GM13977 (cell line): ENCODE data around the gene TFB1M.
A peak's percentile ranks its signal among the peaks of the same experiment; 100 is the strongest.
"Not testable (repeated sequence)": the region's sequence is repeated elsewhere in the genome, so short reads cannot be mapped to it uniquely, and the experiment has no call there.

Experiments used
- DNase-seq: peaks from one replicate; pipeline ENCODE4 v3.0.0; 2012; ENCODE audit warnings: low spot score
- in situ Hi-C: fragments of 300-500 bp; cut with MboI; formaldehyde crosslinking; loops from one replicate; pipeline ENCODE4 v1.12.0; 2022; ENCODE audit warnings: low sequenced_read_pairs, low pct_unique_long_range_greater_than_20kb, mixed read lengths, inconsistent platforms; ENCODE audit not compliant: unreplicated experiment
- TF ChIP-seq, protein P1 (sequence below): IDR thresholded peaks from 2 replicates; pipeline ENCODE4 v1.5.1; 2012; ENCODE audit warnings: mild to moderate bottlenecking, control low read depth; ENCODE audit not compliant: insufficient read depth; ENCODE audit errors: extremely low read depth, missing control alignments

The TFB1M gene

DNA sequence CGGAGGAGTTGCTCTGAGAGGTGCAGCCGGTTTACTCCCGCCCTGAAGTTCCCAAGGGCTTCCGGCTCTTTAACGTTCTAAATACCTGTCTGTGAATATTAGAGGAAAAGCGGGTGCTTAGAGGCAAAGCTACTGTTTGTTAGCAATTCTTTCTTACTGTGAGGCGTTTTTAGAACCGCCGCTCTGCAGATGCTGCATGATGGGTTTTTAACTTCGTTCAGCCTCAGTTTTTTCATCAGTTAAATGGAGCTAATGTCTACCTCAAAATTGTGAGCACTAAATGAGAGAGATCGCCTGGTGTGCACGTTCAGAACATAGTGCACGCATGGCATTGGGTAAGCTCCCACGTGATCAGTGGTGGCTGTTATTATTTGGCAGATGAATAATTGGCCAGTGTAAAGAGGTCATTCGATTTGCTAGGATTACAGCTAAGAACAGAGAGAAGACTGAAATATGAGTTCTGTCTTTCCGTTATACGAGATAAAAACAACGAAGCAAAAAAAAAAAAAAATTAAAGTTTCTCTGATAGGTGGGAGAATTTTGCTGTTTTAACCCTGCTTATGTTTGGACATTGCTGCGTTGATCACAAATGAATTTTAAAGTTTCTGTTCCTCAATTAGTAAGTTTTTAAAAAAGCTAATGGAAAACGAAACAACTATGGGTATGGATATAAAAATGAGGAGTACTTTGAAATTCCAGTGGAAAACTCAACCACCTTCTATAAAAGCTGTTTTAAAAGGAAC, 660 bp upstream of the TFB1M start:
- DNase-seq: peak; percentile 38
- in situ Hi-C loops: no loop called here

DNA sequence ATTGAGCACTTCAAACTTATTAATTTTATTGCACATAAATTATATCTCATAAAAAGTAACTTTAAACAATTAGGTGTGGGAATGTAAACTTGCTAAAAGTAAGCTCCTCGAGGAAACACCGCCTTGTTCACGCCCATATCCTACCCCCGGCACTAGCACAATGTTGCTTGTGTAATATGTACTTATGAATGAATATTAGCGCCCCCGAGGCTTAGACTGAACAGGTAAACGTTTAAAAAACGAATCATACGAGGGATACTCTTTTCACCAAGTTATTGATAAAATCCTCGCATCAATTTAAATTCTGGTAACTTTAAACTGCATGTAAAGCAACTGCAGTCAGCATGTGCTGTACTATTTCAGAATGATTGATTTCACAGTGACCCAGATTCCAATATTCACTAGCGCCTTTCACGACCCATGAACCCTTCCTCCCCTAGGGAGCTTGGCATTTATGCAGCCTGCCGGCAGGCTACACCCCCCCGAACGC, 637 bp downstream of the TFB1M start:
- TF ChIP-seq, protein P1, sequence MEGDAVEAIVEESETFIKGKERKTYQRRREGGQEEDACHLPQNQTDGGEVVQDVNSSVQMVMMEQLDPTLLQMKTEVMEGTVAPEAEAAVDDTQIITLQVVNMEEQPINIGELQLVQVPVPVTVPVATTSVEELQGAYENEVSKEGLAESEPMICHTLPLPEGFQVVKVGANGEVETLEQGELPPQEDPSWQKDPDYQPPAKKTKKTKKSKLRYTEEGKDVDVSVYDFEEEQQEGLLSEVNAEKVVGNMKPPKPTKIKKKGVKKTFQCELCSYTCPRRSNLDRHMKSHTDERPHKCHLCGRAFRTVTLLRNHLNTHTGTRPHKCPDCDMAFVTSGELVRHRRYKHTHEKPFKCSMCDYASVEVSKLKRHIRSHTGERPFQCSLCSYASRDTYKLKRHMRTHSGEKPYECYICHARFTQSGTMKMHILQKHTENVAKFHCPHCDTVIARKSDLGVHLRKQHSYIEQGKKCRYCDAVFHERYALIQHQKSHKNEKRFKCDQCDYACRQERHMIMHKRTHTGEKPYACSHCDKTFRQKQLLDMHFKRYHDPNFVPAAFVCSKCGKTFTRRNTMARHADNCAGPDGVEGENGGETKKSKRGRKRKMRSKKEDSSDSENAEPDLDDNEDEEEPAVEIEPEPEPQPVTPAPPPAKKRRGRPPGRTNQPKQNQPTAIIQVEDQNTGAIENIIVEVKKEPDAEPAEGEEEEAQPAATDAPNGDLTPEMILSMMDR: no peak
- no peak for DNase-seq
- in situ Hi-C loops: no loop called here

More for the DNA sequence above, 660 bp upstream of the TFB1M start:
- TF ChIP-seq, protein P1: no peak

DNA sequence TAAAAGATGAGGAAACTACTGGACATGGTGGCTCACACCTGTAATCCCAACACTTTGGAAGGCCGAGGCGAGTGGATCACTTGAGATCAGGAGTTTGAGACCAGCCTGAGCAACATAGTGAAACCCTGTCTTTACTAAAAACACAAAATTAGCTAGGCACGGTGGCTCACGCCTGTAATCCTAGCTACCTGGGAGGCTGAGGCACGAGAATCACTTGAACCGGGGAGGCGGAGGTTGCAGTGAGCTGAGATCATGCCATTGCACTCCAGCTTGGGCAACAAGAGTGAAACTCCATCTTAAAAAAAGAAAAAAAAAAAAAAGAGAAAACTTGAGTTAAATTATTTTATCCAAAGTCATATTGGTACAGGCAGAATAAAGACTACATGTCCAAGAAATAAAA, 1.3 kb downstream of the TFB1M start:
- in situ Hi-C loops, DNase-seq: not testable (repeated sequence)

GRCh38 chr6:155311583-155311982, 2.7 kb downstream of the TFB1M start:
- DNase-seq: no peak
- in situ Hi-C loops: no loop called here
- TF ChIP-seq, protein P1: no peak

DNA sequence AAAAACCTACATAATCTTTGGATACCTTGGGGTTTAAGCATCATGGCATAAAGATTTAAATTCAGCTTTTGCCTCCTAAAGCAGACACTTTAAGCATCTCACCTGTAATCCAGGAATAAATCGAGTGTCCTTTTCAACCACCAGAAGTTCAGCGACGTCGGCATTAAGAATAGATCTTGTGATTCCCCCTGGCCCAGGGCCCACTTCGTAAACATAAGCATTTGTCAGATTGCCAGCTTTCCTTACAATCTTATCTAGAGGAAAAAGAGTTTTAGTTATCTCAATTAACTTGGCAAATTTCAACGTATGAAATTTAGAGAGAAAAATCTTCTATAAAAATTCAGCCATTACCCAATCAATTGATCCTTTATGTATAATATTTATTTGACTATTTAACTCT, 3.2 kb downstream of the TFB1M start:
- no peak for DNase-seq
- TF ChIP-seq, protein P1: no peak

DNA sequence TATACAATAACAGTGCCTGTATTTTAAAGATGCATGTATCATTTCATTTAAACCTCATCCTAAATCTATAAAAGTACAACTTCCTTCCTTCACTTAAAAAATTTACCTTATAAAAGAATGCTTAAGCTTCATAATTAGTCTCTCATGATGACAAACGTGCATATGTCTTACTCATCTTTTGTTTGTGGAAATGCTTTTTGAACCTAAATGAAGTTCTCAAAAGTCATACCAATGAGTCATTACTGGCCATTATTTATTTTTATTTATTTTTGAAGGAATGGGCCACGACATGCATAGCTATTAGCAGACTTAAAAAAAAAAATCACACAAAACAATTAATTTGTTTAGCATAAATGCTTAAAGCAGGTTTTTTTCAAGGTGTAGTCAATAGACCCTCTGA, 3.7 kb downstream of the TFB1M start:
- in situ Hi-C loops: no loop called here
- DNase-seq: no peak
- TF ChIP-seq, protein P1: no peak

More for the DNA sequence above, 3.2 kb downstream of the TFB1M start:
- in situ Hi-C loops: no loop called here

DNA sequence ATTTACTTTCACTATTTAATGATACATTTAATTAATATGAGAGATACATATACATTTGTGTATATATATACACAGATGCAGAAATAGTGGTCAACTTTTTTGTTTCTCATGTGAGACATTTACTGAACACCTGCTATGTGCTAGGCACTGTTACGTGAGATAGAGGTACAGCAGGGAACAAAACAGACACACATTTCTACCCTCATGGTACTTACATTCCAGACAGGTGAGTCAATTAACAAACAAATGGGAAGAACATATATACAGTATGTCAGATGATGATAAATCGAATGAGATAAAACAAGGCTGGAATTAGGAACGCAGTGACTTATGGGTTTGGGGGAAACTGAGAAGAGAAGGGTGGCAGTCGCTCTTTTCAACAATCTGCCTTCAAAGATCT, 5.1 kb downstream of the TFB1M start:
- DNase-seq: no peak
- in situ Hi-C loops: no loop called here
- TF ChIP-seq, protein P1: no peak
